HL-60 (cell line): ENCODE data around the gene HMG20A.

Experiments
- CTCF ChIP-seq: IDR thresholded peaks from one replicate; pipeline ENCODE4 v1.5.1; 2011; ENCODE audit warnings: low read length, control low read depth, inconsistent platforms; ENCODE audit not compliant: insufficient read depth
- SPI1 ChIP-seq: IDR thresholded peaks from 2 replicates; pipeline ENCODE4 v1.6.1; 2012; ENCODE audit warnings: low read depth, mild to moderate bottlenecking, borderline replicate concordance

- TF ChIP-seq SPI1 (no peak), CTCF (no peak)
Observed at GRCh38 chr15:77446840-77447390, 26.2 kb downstream of the HMG20A start.
